A204.1 (cell line): ENCODE data around the gene ZMYM2.

Source experiments
- FAIRE-seq: peaks from 2 replicates; lab custom pipeline; 2012; peaks lifted over from hg19 to GRCh38; lab: Jason Lieb, UNC

The ZMYM2 gene

GRCh38 chr13:20105161-20105689, 146.7 kb downstream of the ZMYM2 start:
- FAIRE-seq = no peak

- no peak for FAIRE-seq
Observed at GRCh38 chr13:20106742-20107141, 148.2 kb downstream of the ZMYM2 start.

- FAIRE-seq = no peak
Observed at GRCh38 chr13:20109037-20109436, 150.5 kb downstream of the ZMYM2 start.

- FAIRE-seq = no peak
Observed at GRCh38 chr13:20114066-20114610, 155.6 kb downstream of the ZMYM2 start.

GRCh38 chr13:20116213-20116612, 157.7 kb downstream of the ZMYM2 start:
- FAIRE-seq = no peak

- FAIRE-seq = no peak
Observed at GRCh38 chr13:20118268-20119140, 160.0 kb downstream of the ZMYM2 start.

GRCh38 chr13:20119960-20120359, 161.4 kb downstream of the ZMYM2 start:
- FAIRE-seq = no peak

- no peak for FAIRE-seq
Observed at GRCh38 chr13:20121159-20121525, 162.6 kb downstream of the ZMYM2 start.

GRCh38 chr13:20124303-20124702, 165.8 kb downstream of the ZMYM2 start:
- no peak for FAIRE-seq

- FAIRE-seq = no peak
Observed at GRCh38 chr13:20125129-20125782, 166.7 kb downstream of the ZMYM2 start.

GRCh38 chr13:20125783-20126165, 167.2 kb downstream of the ZMYM2 start:
- no peak for FAIRE-seq

- FAIRE-seq = no peak
Observed at GRCh38 chr13:20126541-20127261, 168.2 kb downstream of the ZMYM2 start.

- FAIRE-seq = no peak
Observed at GRCh38 chr13:20127262-20127561, 168.7 kb downstream of the ZMYM2 start.

- no peak for FAIRE-seq
Observed at GRCh38 chr13:20127562-20128458, 169.3 kb downstream of the ZMYM2 start.

GRCh38 chr13:20128459-20128931, 170.0 kb downstream of the ZMYM2 start:
- no peak for FAIRE-seq

- FAIRE-seq = no peak
Observed at GRCh38 chr13:20129076-20129475, 170.5 kb downstream of the ZMYM2 start.

GRCh38 chr13:20130012-20130411, 171.5 kb downstream of the ZMYM2 start:
- no peak for FAIRE-seq

- no peak for FAIRE-seq
Observed at GRCh38 chr13:20130652-20131051, 172.1 kb downstream of the ZMYM2 start.

GRCh38 chr13:20131057-20131832, 172.7 kb downstream of the ZMYM2 start:
- no peak for FAIRE-seq

GRCh38 chr13:20132052-20132634, 173.6 kb downstream of the ZMYM2 start:
- no peak for FAIRE-seq
